NCI-H1105 (cell line): ENCODE measurements around the gene METRN.
"Not testable (repeated sequence)": the region's sequence is repeated elsewhere in the genome, so short reads cannot be mapped to it uniquely, and the experiment has no call there.

ENCODE experiments used
- DNase-seq: peaks from one replicate; lab custom pipeline; 2025; lab: John Stamatoyannopoulos, UW

The METRN gene

DNA sequence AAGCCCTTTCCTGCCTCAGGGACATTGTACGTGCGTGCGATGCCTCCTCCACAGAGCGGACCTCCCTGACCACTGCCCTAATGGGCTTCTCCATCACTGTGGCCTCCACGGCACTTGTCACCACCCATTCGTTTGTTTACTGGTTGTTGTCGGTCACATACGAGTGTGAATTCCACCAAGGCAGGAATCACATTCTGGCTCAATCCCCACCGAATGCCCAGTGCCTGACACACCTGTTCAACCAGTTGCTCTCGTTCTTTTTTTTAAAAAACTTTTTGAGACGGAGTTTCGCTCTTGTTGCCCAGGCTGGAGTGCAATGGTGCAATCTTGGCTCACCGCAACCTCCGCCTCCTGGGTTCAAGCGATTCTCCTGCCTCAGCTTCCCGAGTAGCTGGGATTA, 23.7 kb upstream of the METRN start:
- not testable (repeated sequence) for DNase-seq

DNA sequence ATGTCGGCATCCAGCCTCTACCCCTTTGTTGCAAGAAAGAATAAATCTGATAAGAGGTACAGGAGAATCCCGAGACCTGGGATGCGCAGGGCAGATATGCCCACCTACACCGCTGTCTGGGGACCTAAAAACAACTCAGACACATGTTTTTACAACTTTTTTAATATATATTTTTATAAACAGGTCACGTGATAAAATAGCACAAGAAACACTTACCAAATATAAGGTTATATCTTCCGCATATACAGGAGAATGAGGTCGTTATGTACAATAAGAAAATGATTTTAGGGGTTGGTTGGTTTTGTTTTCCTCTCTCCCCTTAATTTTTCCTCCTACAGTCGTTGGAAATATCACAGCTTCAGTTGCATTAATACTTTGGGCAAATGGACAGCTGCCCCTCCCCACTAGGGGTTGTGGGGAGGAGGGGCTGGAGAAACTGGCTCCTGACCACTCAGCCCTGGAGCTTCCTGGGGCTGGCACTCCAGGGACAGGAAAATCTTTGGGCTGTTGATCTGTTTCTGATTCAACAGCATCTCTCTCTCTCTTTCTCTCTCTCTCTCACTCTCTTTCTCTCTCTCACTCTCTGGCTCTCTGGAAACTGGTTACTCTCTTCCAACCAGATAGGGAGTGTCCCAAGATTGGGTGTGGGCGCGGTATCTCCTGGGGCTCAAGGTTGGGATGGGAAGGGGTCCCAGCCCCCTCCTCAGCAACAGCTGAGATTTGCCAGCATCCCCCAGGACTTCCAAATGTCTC, 22.4 kb upstream of the METRN start:
- no peak for DNase-seq

DNA sequence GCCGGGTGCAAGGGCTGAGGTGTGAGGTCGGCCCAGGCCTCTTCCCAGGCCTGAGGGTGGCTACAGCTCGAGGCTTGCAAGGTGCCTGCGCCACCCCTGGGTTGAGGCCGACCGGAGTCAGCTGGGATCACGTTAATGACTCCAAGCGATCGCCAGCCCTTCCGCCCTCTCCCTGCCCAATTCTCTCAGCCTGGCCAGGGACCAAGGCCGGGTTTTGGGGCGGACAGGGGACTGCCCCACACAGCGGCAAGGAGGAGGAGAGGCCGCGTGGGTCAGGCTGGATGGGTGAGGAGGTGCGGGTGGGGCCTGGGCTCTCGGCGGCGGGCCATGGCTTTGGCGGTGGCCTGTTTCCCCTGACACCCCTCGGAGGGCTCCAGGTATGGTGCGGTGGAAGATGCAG, 21.6 kb upstream of the METRN start:
- no peak for DNase-seq

DNA sequence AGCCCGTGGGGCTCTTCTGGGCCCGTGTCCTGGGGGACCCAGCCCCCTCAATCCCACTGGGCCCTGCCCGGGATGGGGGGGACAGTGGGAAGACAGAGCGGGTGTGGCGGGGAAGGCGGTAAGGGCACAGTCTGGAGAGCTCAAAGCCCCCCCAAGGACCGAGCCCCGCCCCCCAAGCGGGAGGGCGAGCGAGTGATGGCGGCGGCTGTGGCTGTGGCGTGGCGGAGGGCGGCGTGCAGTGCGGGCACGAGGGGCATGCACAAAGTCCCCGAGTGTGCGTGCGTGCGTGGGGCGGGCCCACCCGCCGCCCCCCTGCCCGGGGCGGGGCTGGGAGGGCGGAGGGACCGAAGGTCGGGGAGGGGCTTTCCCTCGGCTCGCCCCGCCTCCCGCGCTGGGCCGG, 21.2 kb upstream of the METRN start:
- no peak for DNase-seq

DNA sequence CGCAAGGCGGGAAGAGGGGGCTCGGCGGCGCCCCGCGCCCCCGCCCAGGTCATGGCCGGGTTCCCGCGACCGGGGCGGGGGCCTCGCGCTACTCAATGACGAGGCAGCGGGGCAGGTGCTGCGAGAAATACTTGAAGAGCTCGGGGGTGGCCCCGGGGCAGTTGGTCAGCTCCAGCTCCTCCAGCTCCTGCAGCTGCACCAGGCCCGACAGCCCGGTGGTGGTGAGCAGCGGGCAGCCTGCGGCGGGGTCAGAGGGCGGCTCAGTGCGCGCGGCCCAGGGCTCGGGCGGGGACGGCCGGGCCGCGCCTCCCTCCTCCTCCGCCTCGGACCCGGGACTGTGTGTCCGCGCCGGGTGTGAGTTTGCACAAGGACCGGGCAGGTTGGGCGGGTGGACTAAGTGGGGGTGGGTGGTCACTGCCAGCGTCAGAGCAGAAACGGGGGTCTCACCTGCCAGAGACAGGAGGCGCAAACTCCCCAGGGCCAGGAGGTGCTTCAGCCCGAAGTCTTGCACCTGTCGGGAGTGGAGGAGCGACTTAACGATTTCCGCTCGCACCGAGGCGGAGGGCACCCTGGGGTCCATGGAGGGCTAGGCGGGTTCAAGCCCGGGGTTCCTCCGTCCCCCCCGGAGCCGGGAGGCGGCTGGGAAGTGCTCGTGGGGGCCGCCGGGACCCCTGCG, 20.6 kb upstream of the METRN start:
- no peak for DNase-seq

DNA sequence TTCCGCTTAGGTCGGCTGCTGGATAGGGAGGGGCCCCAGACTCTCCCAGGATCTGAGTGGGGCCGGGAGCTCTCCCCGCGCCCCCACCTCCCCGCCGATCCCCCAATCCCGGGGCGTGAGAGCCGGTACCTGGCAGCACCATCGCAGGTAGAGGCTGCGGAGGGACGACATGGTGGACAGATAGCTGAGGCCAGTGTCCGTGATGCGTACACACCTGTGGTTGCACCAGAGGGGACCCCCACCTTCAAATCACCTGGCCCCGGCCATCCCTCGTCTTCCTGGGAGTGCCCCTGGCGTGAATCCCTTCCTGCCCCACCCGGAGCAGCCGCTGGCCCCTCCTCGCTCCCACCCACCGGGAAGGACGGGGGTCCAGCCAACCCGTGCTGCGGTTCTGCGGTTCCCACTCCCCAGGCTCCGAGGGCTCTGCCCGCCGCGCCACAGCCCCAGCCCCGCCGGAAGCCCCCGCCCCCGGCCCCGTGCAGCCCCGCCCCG, 20.0 kb upstream of the METRN start:
- DNase-seq: no peak

DNA sequence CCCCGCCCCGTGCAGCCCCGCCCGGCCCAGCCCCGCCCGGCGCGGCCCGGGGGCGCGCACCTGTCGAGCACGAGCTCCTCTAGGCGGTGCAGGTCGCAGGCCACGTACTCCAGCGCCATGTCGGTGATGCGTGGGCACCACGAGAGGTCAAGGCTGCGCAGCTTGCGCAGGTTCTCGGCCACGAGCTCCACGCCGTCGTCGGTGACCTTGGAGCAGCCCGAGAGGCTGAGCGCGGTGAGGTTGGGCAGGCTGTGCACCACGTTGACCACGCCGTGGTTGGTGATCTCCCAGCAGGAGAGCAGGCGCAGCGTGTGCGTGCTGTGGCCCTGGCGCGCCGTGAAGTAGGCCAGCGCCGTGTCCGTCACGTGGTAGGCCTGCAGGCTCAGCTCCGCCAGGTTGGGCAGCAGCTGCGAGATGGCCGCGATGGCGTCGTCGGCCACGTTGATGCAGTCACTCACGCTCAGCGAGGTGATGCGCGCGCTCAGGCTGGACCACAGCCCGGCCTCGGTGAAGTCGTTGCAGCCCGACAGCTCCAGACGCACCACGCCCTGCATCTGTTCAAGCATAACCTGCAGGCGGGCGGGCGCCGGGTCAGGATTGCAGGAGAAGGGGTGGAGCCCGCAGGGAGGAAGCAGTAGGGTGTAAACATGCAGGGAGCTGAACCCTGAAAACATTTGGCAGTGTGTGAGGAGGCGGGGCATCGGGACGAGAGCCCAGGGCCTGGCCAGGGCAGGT, 19.4 kb upstream of the METRN start:
- peak; percentile 75 for DNase-seq

DNA sequence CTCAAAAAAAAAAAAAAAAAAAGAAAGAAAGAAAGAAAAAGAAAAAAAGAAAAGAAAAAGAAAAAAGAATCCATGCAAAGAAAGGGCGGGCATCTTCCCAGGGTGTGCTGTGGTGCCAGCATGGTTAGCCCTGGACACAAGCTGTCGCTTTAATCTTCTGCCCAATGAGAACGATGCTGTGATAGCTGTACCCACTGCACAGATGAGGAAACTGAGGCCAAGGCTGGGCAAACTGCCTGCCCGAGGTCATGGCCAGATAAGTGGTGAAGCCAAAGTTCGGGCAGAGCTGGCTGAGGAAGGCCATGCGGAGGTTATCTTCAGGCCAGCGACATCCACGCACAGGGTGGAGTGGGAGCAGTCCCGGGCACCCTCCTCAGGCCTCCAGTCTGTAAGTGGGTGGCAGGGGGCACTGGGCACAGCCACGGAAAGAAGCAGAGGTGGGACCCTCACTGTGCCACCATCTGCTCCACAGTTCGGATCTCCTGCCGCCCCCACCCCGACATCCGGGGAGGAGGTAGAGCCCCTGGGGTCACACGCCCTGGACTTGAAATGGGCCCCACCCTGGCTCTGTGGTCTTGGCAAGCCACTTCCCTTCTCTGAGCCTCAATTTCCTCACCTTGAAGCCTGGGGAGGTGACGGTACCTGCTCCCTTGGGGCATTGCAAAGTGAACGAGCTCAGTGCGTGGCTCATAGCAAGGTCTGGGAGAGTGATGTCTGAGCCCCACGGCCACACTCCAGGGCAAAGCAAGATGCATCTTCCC, 15.8 kb upstream of the METRN start:
- no peak for DNase-seq

DNA sequence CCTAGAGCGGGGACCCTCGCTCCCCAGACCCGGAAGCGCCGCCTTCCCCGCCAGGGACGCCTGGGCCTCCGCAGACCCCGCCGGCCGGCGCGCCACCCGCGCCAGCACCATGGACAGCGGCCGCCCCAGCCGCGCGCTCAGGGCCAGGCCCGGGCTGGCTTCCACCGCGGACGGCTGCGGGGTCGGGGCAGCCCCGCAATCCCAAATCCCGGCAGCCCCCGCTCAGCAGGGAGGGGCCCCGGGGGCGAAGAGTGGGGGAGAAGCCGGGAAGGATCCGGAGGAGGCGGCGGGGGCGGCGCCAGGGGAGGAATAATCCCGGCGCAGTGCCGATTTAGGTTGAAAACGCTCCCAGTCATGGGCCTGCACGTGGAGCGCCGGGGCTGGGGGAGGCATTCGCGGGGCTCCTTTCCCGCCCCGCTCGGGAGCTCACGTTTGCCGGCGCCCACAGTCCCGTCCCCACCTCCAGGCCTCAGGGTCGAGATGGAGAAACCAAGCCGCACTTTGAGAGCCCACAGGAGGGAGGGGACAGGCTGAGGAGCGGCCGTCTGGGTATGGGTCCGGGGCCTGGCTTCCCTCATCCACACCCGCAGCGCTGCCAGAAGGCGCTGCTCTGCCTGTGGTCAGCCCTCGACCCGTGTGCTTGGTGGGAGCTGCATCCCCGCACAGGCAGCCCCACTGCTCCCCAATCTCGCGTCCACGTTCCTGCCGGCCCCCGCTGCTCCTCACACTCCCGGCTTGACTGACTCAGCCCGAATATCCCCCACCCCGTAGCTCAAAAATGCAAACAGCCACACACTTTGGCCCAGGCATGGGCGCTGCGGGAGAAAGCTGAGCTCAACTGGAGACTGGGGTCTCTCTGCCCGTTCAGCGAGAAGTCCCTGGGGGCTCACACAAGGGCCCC, 14.0 kb upstream of the METRN start:
- no peak for DNase-seq

DNA sequence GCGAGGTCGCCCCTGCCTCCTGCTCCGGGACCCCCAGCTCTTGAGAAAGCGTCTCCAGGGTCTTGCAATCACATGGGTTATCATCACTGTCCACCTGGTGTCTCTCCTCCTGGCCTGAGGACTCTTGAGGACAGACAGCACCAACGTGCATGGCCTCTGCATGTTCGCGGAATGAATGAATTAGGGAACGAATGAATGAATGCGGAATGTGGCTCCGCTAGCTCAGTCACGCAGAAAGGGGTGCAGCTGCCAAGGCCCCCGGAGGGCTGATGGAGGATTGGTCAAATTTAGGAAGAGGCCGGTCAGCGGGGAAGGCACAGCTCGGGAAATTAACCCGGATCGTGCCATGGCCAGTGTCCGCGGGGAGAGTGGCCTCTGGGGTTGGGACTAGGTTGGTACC, 12.6 kb upstream of the METRN start:
- no peak for DNase-seq

DNA sequence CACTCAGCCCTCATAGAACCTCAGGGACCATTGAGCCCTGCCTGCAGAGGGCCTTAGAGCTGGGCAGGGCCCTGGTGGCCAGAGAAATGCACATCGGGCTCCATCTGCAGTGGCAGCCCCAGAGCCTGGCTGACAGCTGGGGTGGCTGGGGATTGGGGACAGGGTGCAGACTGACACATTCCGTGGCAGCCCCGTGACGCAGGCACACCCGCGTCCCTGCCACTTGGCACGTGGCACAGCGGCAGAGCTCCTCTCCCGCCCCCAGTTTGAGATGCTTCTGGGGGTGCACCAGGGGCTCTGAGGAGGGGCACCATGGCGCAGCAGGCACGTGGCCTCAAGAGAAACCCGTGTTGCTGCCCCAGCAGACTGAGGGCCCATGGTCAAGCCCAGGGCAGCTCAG, 11.5 kb upstream of the METRN start:
- no peak for DNase-seq

DNA sequence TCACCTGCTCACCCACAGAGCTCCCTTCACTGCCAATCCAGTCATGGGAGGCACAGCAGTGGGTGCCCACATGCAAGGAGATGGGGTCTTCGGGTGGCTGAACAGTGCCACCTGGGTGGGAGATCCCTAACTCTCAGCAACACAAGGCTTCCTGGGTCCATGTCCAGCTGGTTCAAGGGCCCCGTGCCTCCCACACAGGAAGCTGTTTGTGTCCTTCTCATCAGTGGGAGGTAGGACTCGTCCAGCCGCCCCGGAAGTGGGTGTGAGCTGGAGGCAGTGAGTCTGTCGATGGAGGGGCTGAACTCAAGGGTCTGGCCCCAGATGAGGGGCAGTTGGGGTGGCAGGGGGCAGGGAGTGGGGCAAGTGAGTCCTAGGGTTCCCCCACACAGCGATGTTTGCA, 10.9 kb upstream of the METRN start:
- DNase-seq: no peak

DNA sequence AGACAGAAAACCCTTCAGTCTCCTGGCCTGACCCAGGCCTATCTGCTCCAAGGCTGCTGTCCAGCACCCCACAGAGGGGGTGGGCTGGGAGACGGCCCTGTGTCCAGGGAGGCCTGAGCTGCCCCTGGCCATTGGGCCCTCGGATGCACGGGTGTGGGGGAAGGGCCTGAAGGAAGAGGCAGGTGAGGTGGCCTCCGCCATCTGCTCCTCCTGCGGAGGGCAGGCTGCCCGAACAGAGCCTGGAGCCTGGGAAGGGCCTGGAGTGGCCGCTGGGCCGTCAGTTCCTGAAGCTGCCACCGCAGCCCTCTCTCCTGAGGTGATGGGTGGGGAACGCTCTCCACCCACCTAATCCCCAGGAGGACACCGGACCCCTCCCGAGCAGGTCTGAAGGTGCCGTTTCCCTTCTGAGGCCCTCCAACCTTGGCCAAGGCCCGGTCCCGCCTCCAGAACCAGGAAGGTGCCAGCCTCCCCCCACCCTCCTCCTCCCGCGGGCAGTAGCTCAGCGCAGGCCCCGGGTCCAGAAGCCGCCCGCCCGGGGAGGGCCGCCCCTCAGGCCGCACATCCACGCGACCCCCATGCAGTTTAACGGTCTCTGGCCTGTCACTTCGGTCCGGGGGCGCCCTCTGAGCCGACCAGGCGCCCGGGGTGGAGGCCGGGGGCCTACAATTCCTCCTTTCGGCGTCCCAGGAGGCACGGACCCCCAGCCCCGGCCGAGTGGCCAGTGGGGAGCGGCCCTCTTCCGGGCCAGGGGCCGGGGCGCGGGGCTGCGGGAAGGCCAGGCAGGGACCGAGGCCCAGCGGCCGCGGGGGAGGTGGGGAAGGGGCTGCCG, 10.2 kb upstream of the METRN start:
- DNase-seq: no peak

DNA sequence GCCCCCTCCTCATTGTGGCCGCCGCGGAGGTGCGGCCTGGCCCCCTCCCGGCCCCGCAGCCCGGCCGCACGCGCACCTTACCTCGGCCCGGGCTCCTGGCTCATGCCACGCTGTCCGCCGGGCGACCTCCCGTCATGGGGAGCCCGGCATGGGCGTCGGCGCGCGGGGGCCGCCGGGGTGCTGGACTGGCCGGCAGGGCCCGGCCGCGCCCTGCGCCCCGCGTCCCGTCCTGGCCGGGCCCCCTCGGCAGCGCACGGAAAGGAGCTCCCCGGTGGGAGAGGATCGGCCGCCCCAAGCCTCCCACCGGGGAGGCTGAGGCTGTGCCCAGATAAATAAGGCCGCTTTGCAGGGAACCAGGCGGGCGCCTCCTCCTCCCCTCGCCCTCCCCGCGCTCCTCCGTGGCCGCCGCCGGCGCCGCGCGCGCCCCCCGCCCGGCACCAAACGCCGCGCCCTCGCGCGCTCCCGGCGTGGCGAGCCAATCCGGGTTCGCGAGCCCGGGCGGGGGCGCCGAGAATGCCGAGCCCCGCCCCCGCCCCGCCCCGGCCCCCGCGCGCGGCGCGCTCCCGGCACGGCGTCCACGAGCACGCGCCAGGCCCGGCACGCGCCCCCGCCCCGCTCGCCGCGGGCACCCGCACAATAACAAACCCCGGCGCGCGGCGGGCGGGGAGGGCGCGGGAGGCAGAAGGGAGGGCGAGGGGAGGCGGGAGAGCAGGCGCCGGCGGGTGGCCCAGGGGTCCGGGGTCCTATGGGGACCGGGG, 9.3 kb upstream of the METRN start, which contains the start of gene FBXL16:
FBXL16 (minus strand) TSS at position 371 of the 758 bp plus-strand sequence. CDS start 8,396 bp downstream, outside the sequence.
- peak; percentile 40 for DNase-seq

DNA sequence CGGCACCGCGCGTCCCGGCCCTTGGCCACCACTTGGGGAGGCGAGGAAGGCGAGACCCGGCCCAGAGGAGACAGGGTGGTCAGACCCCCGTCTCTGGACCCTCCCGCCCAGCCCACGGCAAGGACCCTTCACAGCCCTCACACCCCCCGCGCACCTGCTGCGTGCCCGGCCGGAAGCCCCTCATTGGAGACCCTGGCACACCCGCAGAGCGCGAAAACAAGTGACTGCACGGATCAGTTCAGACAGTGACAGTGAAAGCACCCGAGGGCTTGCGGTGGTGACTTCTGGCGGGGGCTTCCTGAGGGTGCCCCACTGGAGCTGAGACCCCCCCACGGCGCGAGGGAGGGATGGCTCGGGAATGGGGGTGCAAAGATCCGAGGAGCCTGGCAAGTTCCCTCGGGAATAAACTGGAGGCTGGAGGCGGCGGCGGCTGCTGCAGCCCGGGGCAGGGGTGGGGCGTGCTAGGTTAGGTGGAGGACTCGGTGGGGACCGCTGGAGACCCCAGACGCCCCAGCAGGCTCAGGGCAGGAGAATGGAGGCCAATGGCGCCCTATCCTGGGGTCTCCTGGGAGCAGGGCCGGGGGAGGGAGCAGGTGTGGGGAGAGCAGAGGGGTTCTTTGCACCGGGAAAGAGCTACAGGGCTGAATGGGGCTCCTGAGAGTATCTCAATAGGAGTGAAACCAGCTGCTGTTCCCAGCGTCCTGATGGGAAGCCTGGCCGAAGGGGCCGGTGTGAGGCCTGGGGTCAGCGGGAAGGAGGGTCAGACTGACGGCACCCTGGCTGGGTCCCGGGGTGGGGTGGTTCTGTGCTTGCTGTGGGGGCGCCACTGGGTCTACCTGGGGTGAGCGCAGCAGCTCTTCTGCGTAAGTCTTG, 8.5 kb upstream of the METRN start:
- no peak for DNase-seq

DNA sequence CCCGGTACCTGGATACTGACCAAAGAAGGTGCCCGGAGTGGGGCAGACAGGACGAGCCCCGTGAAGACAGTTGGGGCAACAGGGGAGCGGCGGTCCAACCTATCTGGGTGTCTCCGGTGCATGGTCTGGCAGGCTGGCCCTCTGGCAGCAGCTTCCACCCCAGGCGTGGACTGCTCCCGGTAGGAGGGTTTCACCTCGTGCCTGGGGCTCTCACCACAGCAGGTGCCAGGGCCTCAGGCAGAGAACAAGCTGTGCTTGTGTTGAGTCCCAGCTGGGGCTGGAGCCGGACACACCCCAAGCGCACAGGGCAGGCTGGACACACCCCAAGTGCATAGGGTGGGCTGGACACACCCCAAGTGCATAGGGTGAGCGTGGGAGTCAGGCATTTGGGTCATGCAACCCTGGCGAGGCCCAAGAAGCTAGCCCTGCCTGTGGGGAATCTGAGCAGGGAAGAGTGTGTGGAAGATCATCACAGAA, 7.8 kb upstream of the METRN start:
- no peak for DNase-seq

DNA sequence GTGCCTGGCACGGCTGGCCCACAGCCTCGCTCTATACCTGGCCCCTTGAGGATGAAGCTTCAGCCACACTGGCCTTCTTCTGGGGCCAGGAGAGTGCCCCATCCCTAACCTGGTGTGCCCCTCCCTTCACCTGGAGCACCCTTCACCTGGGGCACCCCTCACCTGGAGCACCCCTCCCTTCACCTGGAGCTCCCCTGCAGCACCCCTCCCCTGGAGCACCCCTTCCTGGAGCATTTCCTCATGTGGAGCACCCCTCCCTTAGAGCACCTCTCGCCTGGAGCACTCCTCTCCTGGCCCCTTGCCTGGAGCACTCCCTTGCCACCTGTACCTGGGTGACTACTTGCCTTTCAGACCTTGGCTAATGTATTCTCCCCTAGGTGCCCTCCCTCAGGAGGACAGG, 6.9 kb upstream of the METRN start:
- no peak for DNase-seq

DNA sequence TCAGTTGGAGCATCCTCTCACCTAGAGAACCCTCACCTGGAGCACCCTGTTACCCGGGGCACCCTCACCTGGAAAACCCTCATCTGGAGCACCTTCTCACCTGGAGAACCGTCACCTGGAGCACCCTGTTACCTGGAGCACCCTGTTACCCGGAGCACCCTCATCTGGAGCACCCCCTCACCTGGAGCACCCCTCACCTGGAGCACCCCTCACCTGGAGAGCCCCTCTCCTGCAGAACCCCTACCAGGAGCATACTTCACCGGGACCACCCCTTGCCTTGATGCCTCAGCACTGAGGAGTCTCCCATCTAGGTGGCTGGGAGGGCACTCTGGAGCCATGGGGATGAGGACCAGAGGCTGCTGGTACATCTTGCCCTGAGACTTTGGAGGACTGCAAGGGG, 6.0 kb upstream of the METRN start:
- no peak for DNase-seq
